GM06990 (cell line): Measurements from ENCODE around the gene CACNA1A.
"Not testable (repeated sequence)": the region's sequence is repeated elsewhere in the genome, so short reads cannot be mapped to it uniquely, and the experiment has no call there.

ENCODE experiments used
- DNase-seq: peaks from one replicate; pipeline ENCODE4 v3.0.0-alpha.2; 2011; ENCODE audit not compliant: insufficient read length; ENCODE audit errors: extremely low read depth
- H3K27me3 ChIP-seq: replicated peaks from 2 replicates; pipeline ENCODE4 v1.6.0; 2011; ENCODE audit warnings: low read length; ENCODE audit not compliant: control insufficient read depth, insufficient read depth
- H3K36me3 ChIP-seq: 2 replicates; pipeline ENCODE4 v1.5.1; 2011; ENCODE audit warnings: low read length; ENCODE audit not compliant: control insufficient read depth, insufficient read depth
- H3K4me3 ChIP-seq: replicated peaks from 2 replicates; pipeline ENCODE4 v1.5.1; 2011; ENCODE audit warnings: low read depth, mild to moderate bottlenecking, control low read depth, low read length
- CTCF ChIP-seq: IDR thresholded peaks from 2 replicates; pipeline ENCODE4 v1.5.1; 2011; ENCODE audit warnings: low read length, control low read depth, mild to moderate bottlenecking, inconsistent platforms; ENCODE audit not compliant: insufficient read depth, poor library complexity, severe bottlenecking

The CACNA1A gene

GRCh38 chr19:13209484-13210338 lies 296.6 kb downstream of the CACNA1A start:
- TF ChIP-seq CTCF: no peak
- H3K4me3 ChIP-seq: peak overlapping the region; percentile 71
- no peaks in the 10 kb centered on the region for H3K27me3 ChIP-seq
- H3K36me3 ChIP-seq: no peaks in the 10 kb centered on the region
- DNase-seq: no peak

DNA sequence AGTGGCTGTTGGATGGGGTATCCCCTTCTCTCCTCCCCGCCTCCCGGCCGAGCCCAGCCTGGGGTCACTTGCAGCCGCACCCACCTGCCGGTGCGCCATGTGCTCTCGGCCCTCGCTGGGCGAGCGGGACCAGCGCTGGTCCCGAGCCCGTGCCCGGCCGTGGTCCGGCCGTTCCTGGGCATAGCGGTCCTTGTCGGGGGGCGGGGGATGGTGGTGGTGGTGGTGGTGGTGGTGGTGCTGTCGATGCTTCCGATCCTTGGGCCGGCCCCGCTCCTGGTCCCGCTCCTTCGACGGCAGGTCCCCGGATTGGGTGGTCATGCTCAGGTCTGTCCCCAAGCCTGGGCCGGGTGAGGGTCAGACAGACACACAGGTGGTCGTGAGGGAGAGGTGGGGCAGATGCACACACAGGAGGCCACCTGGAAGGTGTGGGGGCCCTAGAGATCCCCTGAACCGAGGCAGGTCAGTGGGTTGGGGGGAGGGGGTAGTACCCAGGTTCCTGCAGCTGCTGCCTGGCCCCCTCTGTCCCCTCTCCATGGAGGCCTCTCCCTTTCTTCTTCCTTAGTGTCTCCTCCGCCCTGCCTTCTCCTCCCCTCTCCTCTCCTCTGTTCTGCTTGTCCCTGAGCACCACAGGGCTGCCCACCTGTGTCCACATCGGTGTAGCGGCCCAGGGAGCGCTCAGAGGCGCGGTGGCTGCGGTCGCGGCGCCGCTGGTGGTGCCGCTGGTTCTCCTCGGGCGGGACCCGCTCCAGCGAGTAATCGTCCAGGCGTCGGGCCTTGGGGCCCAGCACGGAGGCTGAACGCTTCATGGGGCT lies 297.4 kb downstream of the CACNA1A start:
- DNase-seq: peak; percentile 66
- TF ChIP-seq CTCF: no peak
- peak overlapping the region; percentile 71 for H3K4me3 ChIP-seq
- H3K27me3 ChIP-seq: no peaks in the 10 kb centered on the region
- no peaks in the 10 kb centered on the region for H3K36me3 ChIP-seq

DNA sequence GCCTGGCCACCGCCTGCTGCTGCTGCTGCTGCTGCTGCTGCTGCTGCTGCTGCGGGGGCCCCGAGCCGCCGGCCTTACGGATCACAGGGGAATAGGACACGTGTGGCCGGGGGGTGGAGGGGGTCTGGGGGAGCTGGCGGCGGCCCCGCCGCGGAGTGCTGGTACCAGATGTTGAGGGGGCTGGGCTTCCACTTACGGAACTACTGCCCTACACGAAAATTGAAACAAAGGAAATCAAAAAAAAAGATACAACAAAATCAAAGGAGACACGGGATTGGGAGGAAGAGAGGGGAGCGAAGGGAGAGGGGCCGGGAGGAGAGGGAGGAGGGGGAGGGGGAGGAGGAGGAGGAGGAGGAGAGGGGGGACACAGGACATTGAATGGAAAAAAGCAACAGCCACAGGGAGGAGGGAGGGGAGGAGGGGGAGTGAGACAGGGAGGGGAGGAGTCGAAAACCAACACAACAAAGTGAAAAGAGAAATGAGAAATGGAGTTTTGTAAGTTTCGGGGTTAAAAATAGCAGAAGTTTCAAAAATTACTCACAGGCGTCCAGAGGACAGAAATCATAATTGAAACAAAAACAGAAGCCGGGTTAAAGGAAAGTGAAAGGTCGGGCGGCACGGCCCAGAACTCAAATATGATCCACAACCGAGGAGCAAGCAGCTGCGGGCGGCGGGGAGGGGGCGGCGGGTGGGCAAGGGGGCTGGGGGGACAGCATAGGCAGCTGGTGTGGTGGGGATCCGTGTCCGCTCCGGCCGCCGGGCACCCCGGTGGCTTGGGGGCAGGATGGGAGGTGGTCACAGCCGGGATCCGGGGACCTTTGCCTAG lies 298.2 kb downstream of the CACNA1A start:
- TF ChIP-seq CTCF: no peak
- Histone ChIP-seq H3K27me3 (no peaks in the 10 kb centered on the region), H3K36me3 (no peaks in the 10 kb centered on the region), H3K4me3 (peak overlapping the region; percentile 71)
- DNase-seq: peak; percentile 78

DNA sequence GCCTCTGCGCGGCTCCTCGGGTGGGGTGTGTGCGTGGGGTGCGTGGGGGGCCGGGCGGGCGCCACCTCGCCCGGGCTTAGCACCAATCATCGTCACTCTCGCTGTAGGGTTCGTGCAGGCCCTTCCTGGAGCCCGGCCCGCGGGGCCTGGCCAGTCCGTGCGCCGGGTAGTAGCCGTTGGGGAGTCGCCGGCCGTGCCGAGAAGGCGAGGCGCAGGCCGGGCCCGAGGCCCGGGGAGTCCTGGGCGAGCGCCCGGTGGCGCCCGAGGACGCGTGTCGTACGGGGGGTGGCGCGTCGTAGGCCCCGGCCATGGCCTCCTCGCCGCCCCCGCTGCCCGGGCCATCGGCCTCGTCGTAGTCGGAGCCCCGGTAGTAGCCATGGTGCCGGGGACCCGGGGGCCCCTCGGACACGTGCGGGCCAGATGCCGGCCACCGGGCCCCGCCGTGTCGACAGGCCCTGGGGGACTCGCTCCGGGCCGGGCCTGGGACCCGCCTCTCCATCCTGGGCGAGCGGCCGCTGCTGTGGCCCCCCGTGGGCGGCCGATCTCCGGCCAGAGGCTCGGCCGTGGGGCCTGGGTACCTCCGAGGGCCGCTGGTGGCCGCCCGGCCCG lies 298.9 kb downstream of the CACNA1A start:
- TF ChIP-seq CTCF: no peak
- H3K36me3 ChIP-seq: no peaks in the 10 kb centered on the region
- no peak overlapping the region; the same call in 1 of the 2 replicates for H3K4me3 ChIP-seq
- DNase-seq: no peak
- H3K27me3 ChIP-seq: no peaks in the 10 kb centered on the region

- Histone ChIP-seq H3K4me3 (no peak overlapping the region), H3K27me3 (no peaks in the 10 kb centered on the region), H3K36me3 (no peaks in the 10 kb centered on the region)
- no peak for TF ChIP-seq CTCF
- no peak for DNase-seq
Observed at GRCh38 chr19:13206587-13206986, 299.7 kb downstream of the CACNA1A start.

DNA sequence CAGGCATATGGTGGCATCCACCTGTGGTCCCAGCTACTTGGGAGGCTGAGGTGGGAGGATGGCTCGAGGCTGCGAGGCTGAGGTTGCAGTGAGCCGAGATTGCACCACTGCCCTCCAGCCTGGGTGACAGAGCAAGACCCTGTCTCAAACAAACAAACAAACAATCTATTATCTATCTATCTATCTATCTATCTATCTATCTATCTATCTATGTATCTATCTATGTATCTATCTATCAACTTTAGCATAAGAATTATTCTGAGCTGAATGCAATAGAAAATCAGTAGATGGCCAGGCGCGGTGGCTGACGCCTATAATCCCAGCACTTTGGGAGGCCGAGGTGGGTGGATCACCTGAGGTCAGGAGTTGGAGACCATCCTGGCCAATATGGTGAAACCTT lies 304.2 kb downstream of the CACNA1A start:
- not testable (repeated sequence) for H3K27me3 ChIP-seq, H3K36me3 ChIP-seq, H3K4me3 ChIP-seq, DNase-seq
